Pancreas (tissue), 10 donors: Measurements from ENCODE around the gene PDLIM5. TPM values are rescaled to one million over a fixed set of nuclear protein-coding genes. Genes with fewer than 3 reads are reported as not detected.

Source experiments
- ATAC-seq, 4 donors: fragments of 200-7000 bp; cut with Tn5 transposase; one replicate each; pipeline versions ENCODE4 v1.8.0 to v1.9.1; 2020; ENCODE audit warnings: mild to moderate bottlenecking in 4 of 4, moderate library complexity in 4 of 4
- DNase-seq, 6 donors: peaks; one replicate each; pipeline ENCODE4 v3.0.0-alpha.2; 2020
- FAIRE-seq: peaks from 2 replicates; lab custom pipeline; 2012; peaks lifted over from hg19 to GRCh38; lab: Jason Lieb, UNC
- H3K27ac ChIP-seq, 4 donors: fragments of 200-600 bp; sonication (generic); 1 replicate in 3 of 4; 2 replicates in 1 of 4; pipeline versions ENCODE4 v1.5.0 to v1.8.0; 2020
- H3K27me3 ChIP-seq, 4 donors: fragments of 200-600 bp; one replicate each; pipeline ENCODE4 v1.8.0; 2021
- H3K36me3 ChIP-seq, 3 donors: fragments of 200-600 bp; sonication (generic) in 1 of 3; one replicate each; pipeline versions ENCODE4 v1.5.0 to v1.8.0; 2020 to 2021
- H3K4me1 ChIP-seq, 3 donors: fragments of 200-600 bp; one replicate each; pipeline ENCODE4 v1.8.0; 2021
- H3K4me3 ChIP-seq, 4 donors: fragments of 200-600 bp; sonication (generic) in 2 of 4; one replicate each; pipeline versions ENCODE4 v1.5.0 to v1.8.0; 2020 to 2021
- H3K9me3 ChIP-seq, 4 donors: fragments of 200-600 bp; one replicate each; pipeline ENCODE4 v1.8.0; 2021
- WGBS, 2 donors: extraction: QIAGEN DNeasy Blood & Tissue Kit; methylation state at CpG; one replicate each; pipeline ENCODE4 v1.1.7; 2013; 5-methylcytosine and 5-hydroxymethylcytosine counted together
- intact Hi-C, 3 donors: fragments of 100-400 bp; cut with DNase I; formaldehyde crosslinking; loops; one replicate each; pipeline versions ENCODE4 v1.11.1 to v1.14.2; 2022
- polyA plus RNA-seq, 2 donors: library from polyadenylated mRNA; stranded (reverse); fragments of 200-250 nt; gene quantifications; one replicate each; pipeline ENCODE4 v1.2.3, GENCODE V29; 2013
- total RNA-seq, 6 donors: library from RNA; stranded (reverse); fragmentation: NEBNext Ultra II Directional in 4 of 6; extraction: Animal tissue kit (Norgen Biotek cat#: 25700) in 4 of 6; gene quantifications; one replicate each; pipeline versions ENCODE4 v1.2.1 to v1.2.4, GENCODE V29; 2021 to 2023
- TF ChIP-seq, protein P1 (sequence below), 4 donors: fragments of 200-600 bp; sonication (generic) in 3 of 4; IDR thresholded peaks; one replicate each; pipeline versions ENCODE4 v1.5.0 to v1.8.0; 2021; ENCODE audit warnings: antibody characterized with exemption in 4 of 4
- donor health status: healthy with polysubstance abuse.
- donor health status: DM: no; HTN: no; CAD: no; lungs with moderate emphysema.
- donor health status: DM: no; HTN: no; CAD: no.
- donor health status: control.
- donor health status: control.
- donor health status: Bipolar disorder and iron deficiency.
- donor health status: DM: yes; HTN: yes; CAD: no.
- donor health status: DM: no; HTN: no; CAD: no.
- donor health status: DM: no; HTN: no; CAD: no.
- donor health status: DM: yes; HTN: yes; CAD: no.

The PDLIM5 gene
- total and polyA plus RNA-seq, 8 donors: 13.2 to 99.0 (median 49.8) TPM

DNA sequence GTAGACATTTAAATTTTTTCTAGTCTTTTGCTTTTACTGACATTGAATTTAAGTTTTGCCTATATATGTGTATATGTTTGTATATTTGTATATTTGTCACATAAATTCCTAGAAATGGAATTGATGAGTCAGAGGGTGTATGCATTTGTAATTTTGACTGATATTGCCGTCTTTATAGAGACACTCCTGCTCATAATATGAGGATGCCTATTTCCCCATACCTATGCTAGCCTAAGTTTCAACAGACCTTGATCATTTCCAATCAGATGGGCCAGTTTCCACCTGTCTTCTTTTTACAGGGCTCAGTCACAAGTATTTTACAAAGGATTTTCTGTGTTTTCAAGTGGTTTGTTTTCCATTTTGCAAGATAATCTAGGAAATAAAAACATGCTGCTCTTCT is 10.8 kb downstream of the PDLIM5 start:
- Histone ChIP-seq H3K9me3 (no peaks in the 10 kb centered on the region), H3K4me1 (peaks cover 41 to 53% (median 43%) of the 10 kb centered on the region in 3 donors), H3K36me3 (no peaks in the 10 kb centered on the region), H3K4me3 (no peak overlapping the region), H3K27me3 (no peaks in the 10 kb centered on the region), H3K27ac (no peak overlapping the region)
- FAIRE-seq (no peak), DNase-seq (no peak), ATAC-seq (no peak)
- intact Hi-C loops: no loop called here
- TF ChIP-seq, protein P1, sequence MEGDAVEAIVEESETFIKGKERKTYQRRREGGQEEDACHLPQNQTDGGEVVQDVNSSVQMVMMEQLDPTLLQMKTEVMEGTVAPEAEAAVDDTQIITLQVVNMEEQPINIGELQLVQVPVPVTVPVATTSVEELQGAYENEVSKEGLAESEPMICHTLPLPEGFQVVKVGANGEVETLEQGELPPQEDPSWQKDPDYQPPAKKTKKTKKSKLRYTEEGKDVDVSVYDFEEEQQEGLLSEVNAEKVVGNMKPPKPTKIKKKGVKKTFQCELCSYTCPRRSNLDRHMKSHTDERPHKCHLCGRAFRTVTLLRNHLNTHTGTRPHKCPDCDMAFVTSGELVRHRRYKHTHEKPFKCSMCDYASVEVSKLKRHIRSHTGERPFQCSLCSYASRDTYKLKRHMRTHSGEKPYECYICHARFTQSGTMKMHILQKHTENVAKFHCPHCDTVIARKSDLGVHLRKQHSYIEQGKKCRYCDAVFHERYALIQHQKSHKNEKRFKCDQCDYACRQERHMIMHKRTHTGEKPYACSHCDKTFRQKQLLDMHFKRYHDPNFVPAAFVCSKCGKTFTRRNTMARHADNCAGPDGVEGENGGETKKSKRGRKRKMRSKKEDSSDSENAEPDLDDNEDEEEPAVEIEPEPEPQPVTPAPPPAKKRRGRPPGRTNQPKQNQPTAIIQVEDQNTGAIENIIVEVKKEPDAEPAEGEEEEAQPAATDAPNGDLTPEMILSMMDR (IDR thresholded peaks at IDR 0.05): no peak
- WGBS, 2 donors: 51 to 72% methylated on average over 1 of the region's 1 CpG

DNA sequence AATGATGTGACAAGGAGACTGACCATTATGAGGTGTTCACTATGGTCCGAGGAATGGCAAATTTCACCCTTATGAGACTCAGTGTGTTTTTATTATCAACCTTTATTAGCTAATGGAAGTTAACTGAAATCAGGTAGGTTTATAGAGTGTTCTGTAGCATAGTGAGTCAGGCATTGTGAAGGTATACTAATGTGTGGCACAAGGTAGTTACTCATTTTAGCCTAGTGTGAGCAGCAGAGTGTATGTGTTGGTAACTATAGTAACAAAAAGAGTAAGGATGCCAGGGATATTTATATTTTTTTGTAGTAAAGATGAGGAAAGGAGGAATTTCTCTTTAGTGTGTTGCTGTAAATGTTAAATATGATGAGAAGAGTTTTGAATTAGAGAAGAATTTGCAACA is 12.0 kb downstream of the PDLIM5 start:
- WGBS, 2 donors: 94 to 100% methylated on average over 1 of the region's 1 CpG
- no peak for DNase-seq
- Histone ChIP-seq H3K4me3 (no peak overlapping the region), H3K4me1 (peaks cover 34 to 47% (median 37%) of the 10 kb centered on the region in 3 donors), H3K27ac (peak overlapping the region in 1 of 4 donors; percentile 10), H3K9me3 (no peaks in the 10 kb centered on the region), H3K36me3 (no peaks in the 10 kb centered on the region), H3K27me3 (no peaks in the 10 kb centered on the region)
- TF ChIP-seq, protein P1 (IDR thresholded peaks at IDR 0.05): no peak
- FAIRE-seq: no peak
- peak in 3 of 4 donors; percentile 13 to 27 (median 25) for ATAC-seq
- intact Hi-C loops: no loop called here

DNA sequence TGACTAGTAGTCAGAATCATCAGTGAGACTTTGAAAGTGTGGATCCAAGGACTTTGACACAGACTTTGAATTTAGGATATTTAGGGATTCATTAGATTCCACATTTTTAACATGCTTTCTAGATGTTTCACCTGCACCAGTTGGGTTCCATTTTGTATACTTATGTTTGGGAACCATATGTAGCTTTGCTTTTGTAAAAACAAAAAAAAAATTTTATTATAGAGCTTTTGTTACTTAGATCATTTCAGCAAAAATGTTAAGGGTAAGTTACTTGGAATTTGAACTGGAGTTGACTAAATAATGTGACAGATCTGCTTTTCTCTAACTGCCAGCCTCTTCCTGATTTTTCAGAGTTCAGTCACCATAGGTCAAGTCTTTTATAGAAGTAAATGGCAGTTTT is 14.6 kb downstream of the PDLIM5 start:
- Histone ChIP-seq H3K4me3 (no peak overlapping the region), H3K9me3 (no peaks in the 10 kb centered on the region), H3K27me3 (no peaks in the 10 kb centered on the region), H3K27ac (peak overlapping the region in 2 of 4 donors; percentile 14 to 24), H3K36me3 (no peaks in the 10 kb centered on the region), H3K4me1 (peaks cover 16 to 42% (median 39%) of the 10 kb centered on the region in 3 donors)
- DNase-seq (no peak), ATAC-seq (peak in 2 of 4 donors; percentile 3 to 7), FAIRE-seq (no peak)
- TF ChIP-seq, protein P1 (IDR thresholded peaks at IDR 0.05): no peak
- intact Hi-C loops: no loop called here

DNA sequence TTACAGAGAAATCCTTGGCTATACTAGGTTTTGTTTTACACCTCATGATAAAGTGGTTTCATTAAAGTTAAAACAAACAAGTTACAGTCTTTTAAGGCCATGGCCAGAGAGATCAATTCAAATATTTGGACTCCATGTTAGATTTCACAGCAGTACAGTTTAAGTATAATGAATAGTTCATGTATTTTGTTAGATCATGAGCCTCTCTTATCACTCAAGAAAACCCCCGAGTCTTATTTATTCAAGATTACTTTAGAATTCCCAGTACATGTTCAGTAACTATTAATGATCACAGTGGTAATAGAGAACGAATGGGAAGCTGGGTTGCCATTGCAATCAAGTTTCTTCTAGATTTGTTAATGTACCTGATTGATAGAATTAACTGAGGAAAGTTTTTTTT is 15.2 kb downstream of the PDLIM5 start:
- DNase-seq: no peak
- H3K36me3 ChIP-seq: no peaks in the 10 kb centered on the region
- no peaks in the 10 kb centered on the region for H3K9me3 ChIP-seq
- H3K4me3 ChIP-seq: no peak overlapping the region
- H3K27ac ChIP-seq: peak overlapping the region in 2 of 4 donors; percentile 14 to 24
- 12 to 16% methylated on average over 2 of the region's 2 CpGs for WGBS, 2 donors
- H3K4me1 ChIP-seq: peaks cover 16 to 48% (median 44%) of the 10 kb centered on the region in 3 donors
- no peak for FAIRE-seq
- no peaks in the 10 kb centered on the region for H3K27me3 ChIP-seq
- ATAC-seq: peak; percentile 16 to 70 (median 56)
- intact Hi-C loops: no loop called here
- TF ChIP-seq, protein P1 (IDR thresholded peaks at IDR 0.05): no peak

DNA sequence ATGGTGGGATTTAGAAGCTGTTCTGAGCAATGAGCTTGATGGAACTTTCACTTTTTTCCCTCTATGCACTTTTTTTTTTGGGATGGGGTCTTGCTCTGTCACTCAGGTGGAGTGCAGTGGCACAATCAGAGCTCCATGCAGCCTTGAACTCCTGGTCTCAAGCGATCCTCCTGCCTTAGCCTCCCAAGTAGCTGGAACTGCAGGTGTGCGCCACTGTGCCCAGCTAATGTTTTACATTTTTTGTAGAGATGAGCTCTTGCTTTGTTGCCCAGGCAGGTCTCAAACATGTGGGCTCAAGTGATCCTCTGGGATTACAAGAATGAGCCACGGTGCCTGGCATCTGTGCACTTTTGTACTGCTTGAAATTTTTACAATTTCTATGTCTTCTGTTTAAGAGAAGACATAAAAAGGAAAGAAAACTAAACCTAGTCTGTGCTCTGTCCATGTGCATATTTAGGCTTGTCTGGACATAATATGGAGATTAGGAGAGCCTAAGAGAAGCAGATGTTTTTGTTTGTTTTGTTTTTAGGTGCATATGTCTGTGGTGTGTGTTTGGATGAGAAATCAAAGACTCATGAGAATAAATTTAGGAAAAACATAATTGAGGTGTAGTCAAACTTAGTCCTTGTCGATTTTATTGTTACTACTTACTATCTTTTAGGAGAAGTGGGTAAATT is 16.5 kb downstream of the PDLIM5 start:
- DNase-seq: no peak
- WGBS, 2 donors: 88 to 93% methylated on average over 4 of the region's 4 CpGs
- FAIRE-seq: no peak
- Histone ChIP-seq H3K36me3 (no peaks in the 10 kb centered on the region), H3K4me1 (peaks cover 16 to 57% (median 52%) of the 10 kb centered on the region in 3 donors), H3K27me3 (no peaks in the 10 kb centered on the region), H3K9me3 (no peaks in the 10 kb centered on the region), H3K4me3 (no peak overlapping the region), H3K27ac (no peak overlapping the region)
- ATAC-seq: no peak
- intact Hi-C loops: no loop called here
- TF ChIP-seq, protein P1 (IDR thresholded peaks at IDR 0.05): no peak
